OCI-LY3 (cell line): Measurements from ENCODE around the gene PDPR.

Experiments used
- H2AFZ ChIP-seq: fragments of 200-600, 300-600 bp; shearing (Covaris generic); 2 replicates; pipeline ENCODE4 v1.6.0; 2014; ENCODE audit warnings: antibody characterized with exemption, low read depth, low read length
- H3K27ac ChIP-seq: fragments of 200-600, 300-600 bp; sonication (generic); 2 replicates; pipeline ENCODE4 v1.5.1; 2014; ENCODE audit warnings: mild to moderate bottlenecking, low read length, moderate library complexity, mixed read lengths
- H3K27me3 ChIP-seq: fragments of 200-600, 300-600 bp; sonication (generic); 2 replicates; pipeline ENCODE4 v1.6.1; 2014; ENCODE audit warnings: low read depth, low read length, mixed read lengths
- H3K36me3 ChIP-seq: fragments of 200-600, 300-600 bp; sonication (generic); replicated peaks from 2 replicates; pipeline ENCODE3; 2014; ENCODE audit warnings: low read depth, low read length, mixed read lengths
- H3K4me1 ChIP-seq: fragments of 300-600, 200-600 bp; sonication (generic); 2 replicates; pipeline ENCODE4 v1.6.1; 2014; ENCODE audit warnings: low read length, mixed read lengths
- H3K4me2 ChIP-seq: fragments of 200-600, 300-600 bp; sonication (generic); 2 replicates; pipeline ENCODE4 v1.6.1; 2014; ENCODE audit warnings: low read length, mixed read lengths
- H3K4me3 ChIP-seq: fragments of 300-600, 200-600 bp; sonication (generic); 2 replicates; pipeline ENCODE4 v1.5.1; 2014; ENCODE audit warnings: antibody characterized with exemption, mild to moderate bottlenecking, low read length, moderate library complexity
- H3K79me2 ChIP-seq: fragments of 300-600, 200-600 bp; shearing (Covaris generic); 2 replicates; pipeline ENCODE4 v1.6.1; 2014; ENCODE audit warnings: mild to moderate bottlenecking, low read length, mixed read lengths
- H3K9ac ChIP-seq: fragments of 300-600, 200-600 bp; shearing (Covaris generic); 2 replicates; pipeline ENCODE4 v1.6.0; 2014; ENCODE audit warnings: mild to moderate bottlenecking, low read length, moderate library complexity
- H3K9me3 ChIP-seq: fragments of 200-600, 300-600 bp; shearing (Covaris generic); 2 replicates; pipeline ENCODE4 v1.6.1; 2014; ENCODE audit warnings: low read length, mixed read lengths; ENCODE audit not compliant: insufficient read depth
- H4K20me1 ChIP-seq: fragments of 200-600, 300-600 bp; sonication (generic); 2 replicates; pipeline ENCODE4 v1.6.1; 2016; ENCODE audit warnings: low read length, mixed read lengths; ENCODE audit not compliant: insufficient read depth
- CTCF ChIP-seq: fragments of 200-600, 300-600 bp; sonication (generic); IDR thresholded peaks from 2 replicates; pipeline ENCODE4 v1.5.1; 2014; ENCODE audit warnings: antibody characterized with exemption, low read length, low read depth
- EZH2phosphoT487 ChIP-seq: fragments of 200-600 bp; shearing (Covaris generic); IDR thresholded peaks from 2 replicates; pipeline ENCODE4 v1.6.1; 2018; ENCODE audit warnings: antibody characterized with exemption, mixed run types, low read depth

Gene PDPR

GRCh38 chr16:70159355-70160348, 45.5 kb downstream of the PDPR start:
- no peak for TF ChIP-seq CTCF
- no peak for TF ChIP-seq EZH2phosphoT487
- Histone ChIP-seq H3K27me3 (no peaks in the 10 kb centered on the region), H3K4me3 (no peak overlapping the region), H3K36me3 (peaks cover 49% of the 10 kb centered on the region), H3K79me2 (no peaks in the 10 kb centered on the region), H2AFZ (no peak overlapping the region), H3K27ac (no peak overlapping the region), H3K9me3 (no peaks in the 10 kb centered on the region), H4K20me1 (no peaks in the 10 kb centered on the region), H3K4me2 (no peak overlapping the region), H3K9ac (no peak overlapping the region), H3K4me1 (no peaks in the 10 kb centered on the region)

- no peak overlapping the region for H3K4me3 ChIP-seq
- H3K27me3 ChIP-seq = no peaks in the 10 kb centered on the region
- no peaks in the 10 kb centered on the region for H3K9me3 ChIP-seq
- H3K27ac ChIP-seq = no peak overlapping the region
- H2AFZ ChIP-seq = no peak overlapping the region
- no peaks in the 10 kb centered on the region for H4K20me1 ChIP-seq
- TF ChIP-seq CTCF = no peak
- TF ChIP-seq EZH2phosphoT487 = no peak
- H3K4me2 ChIP-seq = no peak overlapping the region
- H3K79me2 ChIP-seq = no peaks in the 10 kb centered on the region
- H3K4me1 ChIP-seq = no peaks in the 10 kb centered on the region
- H3K36me3 ChIP-seq = peaks cover 49% of the 10 kb centered on the region
- no peak overlapping the region for H3K9ac ChIP-seq
These were observed 46.3 kb downstream of the PDPR start for GRCh38 chr16:70160388-70160787.

GRCh38 chr16:70160821-70161220, 46.7 kb downstream of the PDPR start:
- peaks cover 49% of the 10 kb centered on the region for H3K36me3 ChIP-seq
- no peak overlapping the region for H3K4me2 ChIP-seq
- no peaks in the 10 kb centered on the region for H4K20me1 ChIP-seq
- H3K9me3 ChIP-seq = no peaks in the 10 kb centered on the region
- H3K4me1 ChIP-seq = no peaks in the 10 kb centered on the region
- H3K4me3 ChIP-seq = no peak overlapping the region
- no peaks in the 10 kb centered on the region for H3K27me3 ChIP-seq
- TF ChIP-seq EZH2phosphoT487 (no peak), CTCF (no peak)
- H3K27ac ChIP-seq = no peak overlapping the region
- no peak overlapping the region for H2AFZ ChIP-seq
- no peak overlapping the region for H3K9ac ChIP-seq
- no peaks in the 10 kb centered on the region for H3K79me2 ChIP-seq

- H3K27ac ChIP-seq = no peak overlapping the region
- no peak overlapping the region for H3K9ac ChIP-seq
- H3K27me3 ChIP-seq = no peaks in the 10 kb centered on the region
- H3K4me2 ChIP-seq = no peak overlapping the region
- no peak overlapping the region for H3K4me3 ChIP-seq
- H3K4me1 ChIP-seq = no peaks in the 10 kb centered on the region
- no peak for TF ChIP-seq CTCF
- TF ChIP-seq EZH2phosphoT487 = no peak
- no peaks in the 10 kb centered on the region for H3K79me2 ChIP-seq
- H4K20me1 ChIP-seq = no peaks in the 10 kb centered on the region
- H3K9me3 ChIP-seq = no peaks in the 10 kb centered on the region
- H2AFZ ChIP-seq = no peak overlapping the region
- H3K36me3 ChIP-seq = peaks cover 44% of the 10 kb centered on the region
These were observed 47.2 kb downstream of the PDPR start for GRCh38 chr16:70161350-70161749.
